Ovary (tissue), 3 donors: ENCODE results near the gene TAOK1.

Source experiments
- EP300 ChIP-seq: sonication (generic); formaldehyde crosslinking; IDR thresholded peaks from one replicate; pipeline ENCODE4 v1.6.1; 2017; ENCODE audit warnings: antibody characterized with exemption
- POLR2A ChIP-seq: fragments of 450-650 bp; IDR thresholded peaks from one replicate; pipeline ENCODE4 v1.6.1; 2017; ENCODE audit warnings: antibody characterized with exemption, mild to moderate bottlenecking, moderate library complexity
- TF ChIP-seq, protein P1 (sequence below), 3 donors: fragments of 450-650 bp in 2 of 3; fragments of 200-600 bp in 1 of 3; IDR thresholded peaks; one replicate each; pipeline versions ENCODE4 v1.5.1 to v1.8.0; 2016 to 2022; ENCODE audit warnings: antibody characterized with exemption in 3 of 3, mild to moderate bottlenecking in 1 of 3
- donor health status: DM: no; HTN: no; CAD: no.

GRCh38 chr17:29384901-29385300 is 5.3 kb upstream of the TAOK1 start:
- TF ChIP-seq, protein P1, sequence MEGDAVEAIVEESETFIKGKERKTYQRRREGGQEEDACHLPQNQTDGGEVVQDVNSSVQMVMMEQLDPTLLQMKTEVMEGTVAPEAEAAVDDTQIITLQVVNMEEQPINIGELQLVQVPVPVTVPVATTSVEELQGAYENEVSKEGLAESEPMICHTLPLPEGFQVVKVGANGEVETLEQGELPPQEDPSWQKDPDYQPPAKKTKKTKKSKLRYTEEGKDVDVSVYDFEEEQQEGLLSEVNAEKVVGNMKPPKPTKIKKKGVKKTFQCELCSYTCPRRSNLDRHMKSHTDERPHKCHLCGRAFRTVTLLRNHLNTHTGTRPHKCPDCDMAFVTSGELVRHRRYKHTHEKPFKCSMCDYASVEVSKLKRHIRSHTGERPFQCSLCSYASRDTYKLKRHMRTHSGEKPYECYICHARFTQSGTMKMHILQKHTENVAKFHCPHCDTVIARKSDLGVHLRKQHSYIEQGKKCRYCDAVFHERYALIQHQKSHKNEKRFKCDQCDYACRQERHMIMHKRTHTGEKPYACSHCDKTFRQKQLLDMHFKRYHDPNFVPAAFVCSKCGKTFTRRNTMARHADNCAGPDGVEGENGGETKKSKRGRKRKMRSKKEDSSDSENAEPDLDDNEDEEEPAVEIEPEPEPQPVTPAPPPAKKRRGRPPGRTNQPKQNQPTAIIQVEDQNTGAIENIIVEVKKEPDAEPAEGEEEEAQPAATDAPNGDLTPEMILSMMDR (IDR thresholded peaks at IDR 0.05), result no peak
- TF ChIP-seq POLR2A, result no peak
- TF ChIP-seq EP300, result no peak
